A549 (cell line): ENCODE measurements around the gene SYNPO2L. TPM values are rescaled to one million over a fixed set of nuclear protein-coding genes. Genes with fewer than 3 reads are reported as not detected.

Experiments
- ATAC-seq, 2 experiments: fragments of 200-7000 bp in 1 of 2; fragments of >200 bp in 1 of 2; cut with Nextera tagmentation in 1 of 2; cut with Tn5 transposase in 1 of 2; 3 replicates each; pipeline versions ENCODE4 v1.8.0 to v1.9.1; 2018 to 2020; ENCODE audit warnings: mild to moderate bottlenecking in 1 of 2, moderate library complexity in 1 of 2
- CTCF ChIA-PET: fragments of 300-600 bp; sonication (Branson Sonifier 250); formaldehyde crosslinking; extraction: SDS; loops from one replicate; lab custom pipeline; 2021; ENCODE audit warnings: antibody characterized with exemption, inconsistent platforms; lab: Yijun Ruan, JAX
- POLR2A ChIA-PET: fragments of 350-600 bp; formaldehyde crosslinking; extraction: SDS; loops from one replicate; lab custom pipeline; 2021; ENCODE audit warnings: antibody characterized with exemption, inconsistent platforms; lab: Yijun Ruan, JAX
- DNase-seq, 2 experiments: peaks; one replicate each; pipeline versions ENCODE4 v3.0.0 to v3.0.0-alpha.2; 2011 to 2016; ENCODE audit warnings: low read depth in 1 of 2, low spot score in 1 of 2
- FAIRE-seq: peaks from 2 replicates; lab custom pipeline; 2011; peaks lifted over from hg19 to GRCh38; lab: Jason Lieb, UNC
- H3K27ac ChIP-seq, 2 experiments: fragments of >200 bp; sonication (Bioruptor Twin); formaldehyde crosslinking; 3 replicates each; pipeline ENCODE4 v1.5.1; 2016 to 2017
- H3K4me1 ChIP-seq: fragments of >200 bp; sonication (Bioruptor Twin); formaldehyde crosslinking; 3 replicates; pipeline ENCODE4 v1.6.1; 2016
- H3K4me2 ChIP-seq: fragments of >200 bp; sonication (Bioruptor Twin); formaldehyde crosslinking; 3 replicates; pipeline ENCODE4 v1.6.1; 2016
- H3K4me3 ChIP-seq: fragments of >200 bp; sonication (Bioruptor Twin); formaldehyde crosslinking; 3 replicates; pipeline ENCODE4 v1.5.1; 2016
- H3K9me3 ChIP-seq: fragments of >200 bp; sonication (Bioruptor Twin); formaldehyde crosslinking; 3 replicates; pipeline ENCODE4 v1.6.1; 2016
- CBX8 ChIP-seq: fragments of 200-600 bp; sonication (generic); IDR thresholded peaks from 2 replicates; pipeline ENCODE4 v1.6.1; 2016
- CTCF ChIP-seq: fragments of >200 bp; sonication (Bioruptor Twin); formaldehyde crosslinking; IDR thresholded peaks from 3 replicates; pipeline ENCODE4 v1.5.1; 2016
- EHF ChIP-seq: fragments of 250-450 bp; sonication (Bioruptor Pico); IDR thresholded peaks from 2 replicates; pipeline ENCODE4 v1.5.0; 2020; ENCODE audit warnings: mild to moderate bottlenecking
- ESRRA ChIP-seq: fragments of 150-350 bp; IDR thresholded peaks from 2 replicates; pipeline ENCODE4 v1.6.1; 2014; ENCODE audit warnings: mild to moderate bottlenecking, low read length, borderline replicate concordance
- FOSL2 ChIP-seq, 2 experiments: fragments of 450-650 bp in 1 of 2; fragments of >200 bp in 1 of 2; sonication (Bioruptor Twin) in 1 of 2; formaldehyde crosslinking; IDR thresholded peaks; 2 replicates each; pipeline versions ENCODE4 v1.5.0 to v1.6.1; 2016 to 2020; ENCODE audit warnings: mild to moderate bottlenecking in 1 of 2, moderate library complexity in 1 of 2
- HOXB13 ChIP-seq: fragments of 250-450 bp; sonication (Bioruptor Pico); IDR thresholded peaks from 2 replicates; pipeline ENCODE4 v1.5.0; 2020; ENCODE audit warnings: low read depth, mild to moderate bottlenecking, moderate library complexity
- HOXB5 ChIP-seq: fragments of 250-450 bp; sonication (Bioruptor Pico); IDR thresholded peaks from 2 replicates; pipeline ENCODE4 v1.5.0; 2020; ENCODE audit warnings: mild to moderate bottlenecking, moderate library complexity
- JUN ChIP-seq, 2 experiments: fragments of >200 bp; sonication (Bioruptor Twin); formaldehyde crosslinking; IDR thresholded peaks; 2 replicates in 1 of 2; 3 replicates in 1 of 2; pipeline ENCODE4 v1.6.1; 2016 to 2017
- KDM1A ChIP-seq: fragments of 200-600 bp; sonication (generic); IDR thresholded peaks from 2 replicates; pipeline ENCODE4 v1.6.1; 2016; ENCODE audit warnings: low read depth, mild to moderate bottlenecking
- NFE2L2 ChIP-seq: fragments of 150-350 bp; conservative IDR thresholded peaks from 2 replicates; pipeline ENCODE4 v1.6.1; 2014; ENCODE audit warnings: low read length
- PHF8 ChIP-seq: fragments of 200-600 bp; sonication (generic); IDR thresholded peaks from 2 replicates; pipeline ENCODE4 v1.6.1; 2016; ENCODE audit warnings: low read depth, mild to moderate bottlenecking, antibody characterized with exemption, moderate library complexity, borderline replicate concordance
- POLR2A ChIP-seq: IDR thresholded peaks from 2 replicates; pipeline ENCODE4 v1.6.1; 2012; ENCODE audit warnings: mild to moderate bottlenecking, low read length
- RARB ChIP-seq: fragments of 250-450 bp; sonication (Bioruptor Pico); IDR thresholded peaks from 2 replicates; pipeline ENCODE4 v1.8.0; 2021; ENCODE audit warnings: mild to moderate bottlenecking, moderate library complexity
- RCOR1 ChIP-seq: fragments of 150-350 bp; IDR thresholded peaks from 2 replicates; pipeline ENCODE4 v1.6.1; 2014; ENCODE audit warnings: antibody characterized with exemption, low read length, low read depth
- REST ChIP-seq: fragments of 200-600 bp; sonication (generic); IDR thresholded peaks from 2 replicates; pipeline ENCODE4 v1.6.1; 2016; ENCODE audit warnings: antibody characterized with exemption, mild to moderate bottlenecking, moderate library complexity
- SREBF2 ChIP-seq: fragments of 450-650 bp; IDR thresholded peaks from 2 replicates; pipeline ENCODE4 v1.6.1; 2014; ENCODE audit warnings: mild to moderate bottlenecking, moderate library complexity
- TP53 ChIP-seq: fragments of 250-450 bp; sonication (Bioruptor Pico); IDR thresholded peaks from 2 replicates; pipeline ENCODE4 v1.5.0; 2021; ENCODE audit warnings: mild to moderate bottlenecking, moderate library complexity
- WGBS: methylation state at CpG from one replicate; pipeline ENCODE4 v1.1.6; 2017; ENCODE audit errors: missing lambda C conversion rate; 5-methylcytosine and 5-hydroxymethylcytosine counted together
- polyA plus RNA-seq, 4 experiments: library from polyadenylated mRNA; depleted of rRNA in 3 of 4; stranded (reverse); fragments of >200 nt; fragmentation: RNase III in 1 of 4; extraction: RNeasy Plus Mini Kit Qiagen cat#74134 plus additional on column Dnase treatment in 1 of 4; gene quantifications; 2 replicates in 3 of 4; 3 replicates in 1 of 4; pipeline ENCODE4 v1.2.3, GENCODE V29; 2011 to 2017

SYNPO2L gene
- polyA plus RNA-seq, 2 of the 4 experiments (the other 2 are of a cell fraction) = not detected

GRCh38 chr10:73650537-73651331, 5.1 kb downstream of the SYNPO2L start:
- Histone ChIP-seq H3K9me3 (no peaks in the 10 kb centered on the region), H3K4me3 (no peak overlapping the region), H3K4me1 (no peaks in the 10 kb centered on the region), H3K4me2 (no peak overlapping the region), H3K27ac (no peak overlapping the region)
- ATAC-seq = no peak
- no peak for FAIRE-seq
- WGBS = 47% methylated on average over 5 of the region's 5 CpGs
- POLR2A ChIA-PET = no interaction called here
- TF ChIP-seq HOXB13 (CRISPR knock-in tag) (no peak), RCOR1 (no peak), FOSL2 (IDR thresholded peaks at IDR 0.05) (no peak), FOSL2 (CRISPR knock-in tag; IDR thresholded peaks at IDR 0.05) (no peak), JUN (IDR thresholded peaks at IDR 0.05) (no peak), NFE2L2 (no peak), KDM1A (no peak), CTCF (no peak), REST (no peak), ESRRA (no peak), PHF8 (no peak), SREBF2 (no peak)
- CTCF ChIA-PET = interaction anchor here (0.9 to 15.6 kb wide), 2 partner anchors 118 to 193 kb away, joined by 3 to 378 read pairs; no protein-coding TSS in a partner anchor
- no peak for DNase-seq

- WGBS = 83% methylated on average over 6 of the region's 6 CpGs
- Histone ChIP-seq H3K9me3 (no peaks in the 10 kb centered on the region), H3K4me1 (no peaks in the 10 kb centered on the region), H3K4me3 (no peak overlapping the region), H3K27ac (no peak overlapping the region), H3K4me2 (no peak overlapping the region)
- ATAC-seq = no peak
- TF ChIP-seq EHF (CRISPR knock-in tag) (no peak), POLR2A (no peak), HOXB5 (CRISPR knock-in tag) (no peak), CBX8 (no peak), RARB (no peak), TP53 (CRISPR knock-in tag) (no peak), FOSL2 (IDR thresholded peaks at IDR 0.05) (no peak), FOSL2 (CRISPR knock-in tag; IDR thresholded peaks at IDR 0.05) (no peak), HOXB13 (CRISPR knock-in tag) (no peak)
- no peak for DNase-seq
- ChIA-PET CTCF (interaction anchor here (15.6 kb wide), 1 partner anchor 118 kb away, joined by 378 read pairs; no protein-coding TSS in a partner anchor), POLR2A (interaction anchor here (1.1 kb wide), 1 partner anchor 154 kb away, joined by 3 read pairs; the partner anchor contains the start of gene PPP3CB)
- FAIRE-seq = no peak
Measured at GRCh38 chr10:73649876-73650536, 5.8 kb downstream of the SYNPO2L start.
